ENCODE measurements around the gene GRAMD1A.

DNA sequence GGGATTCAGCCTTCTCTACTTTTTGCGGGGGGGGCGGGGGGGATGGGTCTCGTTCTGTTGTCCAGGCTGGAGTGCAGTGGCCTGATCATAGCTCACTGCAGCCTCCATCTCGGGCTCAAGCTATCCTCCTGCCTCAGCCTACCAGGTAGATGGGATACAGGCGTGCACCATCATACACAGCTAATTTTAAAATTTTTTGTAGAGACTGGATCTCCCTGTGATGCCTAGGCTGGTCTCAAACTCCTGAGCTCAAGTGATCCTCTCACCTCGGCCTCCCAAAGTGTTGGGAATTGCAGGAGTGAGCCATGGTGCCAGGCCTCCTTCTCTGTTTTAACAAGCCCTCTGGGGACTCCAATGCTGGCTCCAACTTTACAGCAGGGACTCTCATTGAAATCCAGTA is 35.5 kb upstream of the GRAMD1A start:
- TF ChIP-seq POLR2A (IDR thresholded peaks at IDR 0.05; ENCODE audit: low read length) (no peak), GATA1 (IDR thresholded peaks at IDR 0.05; ENCODE audit: low read depth, low read length) (no peak)
